Embryonic facial prominence (tissue), 1 donor: ENCODE measurements around the gene SAFB2.

ENCODE experiments used
- DNase-seq: peaks from one replicate; pipeline ENCODE4 v3.0.0-alpha.2; 2016; ENCODE audit errors: extremely low spot score

The SAFB2 gene

GRCh38 chr19:5622465-5623396, at the start of gene SAFB2, which contains the start of gene SAFB:
Gene SAFB2, minus strand, starts transcription at chr19:5622776. Its CDS starts 61 bp downstream, at chr19:5622715.
Gene SAFB, plus strand, starts transcription at chr19:5623083. Its CDS starts 123 bp downstream, at chr19:5623206.
- peak; percentile 98 for DNase-seq

- no peak for DNase-seq
These were observed 49.0 kb upstream of the SAFB2 start for GRCh38 chr19:5671600-5671999.

- DNase-seq, result no peak
These were observed 46.6 kb upstream of the SAFB2 start for GRCh38 chr19:5669212-5669611.

- no peak for DNase-seq
These were observed 45.2 kb upstream of the SAFB2 start for GRCh38 chr19:5667751-5668271.

- DNase-seq, result no peak
These were observed 44.5 kb upstream of the SAFB2 start for GRCh38 chr19:5666921-5667610.

GRCh38 chr19:5665781-5666513, 43.4 kb upstream of the SAFB2 start:
- no peak for DNase-seq

- no peak for DNase-seq
These were observed 41.9 kb upstream of the SAFB2 start for GRCh38 chr19:5664515-5664914.

- no peak for DNase-seq
These were observed 41.3 kb upstream of the SAFB2 start for GRCh38 chr19:5663904-5664303.

GRCh38 chr19:5661483-5661882, 38.9 kb upstream of the SAFB2 start:
- no peak for DNase-seq

GRCh38 chr19:5655412-5655811, 32.8 kb upstream of the SAFB2 start:
- no peak for DNase-seq

GRCh38 chr19:5654931-5655330, 32.4 kb upstream of the SAFB2 start:
- DNase-seq, result no peak

GRCh38 chr19:5652261-5652660, 29.7 kb upstream of the SAFB2 start:
- DNase-seq, result no peak

- no peak for DNase-seq
These were observed 28.8 kb upstream of the SAFB2 start for GRCh38 chr19:5651361-5651760.

GRCh38 chr19:5648464-5648863, 25.9 kb upstream of the SAFB2 start:
- DNase-seq, result no peak

GRCh38 chr19:5646703-5647102, 24.1 kb upstream of the SAFB2 start:
- DNase-seq, result no peak

- DNase-seq, result no peak
These were observed 22.8 kb upstream of the SAFB2 start for GRCh38 chr19:5645409-5645808.

GRCh38 chr19:5644037-5644436, 21.5 kb upstream of the SAFB2 start:
- no peak for DNase-seq

- DNase-seq, result no peak
These were observed 20.5 kb upstream of the SAFB2 start for GRCh38 chr19:5643060-5643459.

- DNase-seq, result no peak
These were observed 19.6 kb upstream of the SAFB2 start for GRCh38 chr19:5642204-5642603.

GRCh38 chr19:5641171-5641570, 18.6 kb upstream of the SAFB2 start:
- no peak for DNase-seq

- DNase-seq, result no peak
These were observed 15.4 kb upstream of the SAFB2 start for GRCh38 chr19:5637971-5638370.

- no peak for DNase-seq
These were observed 12.9 kb upstream of the SAFB2 start for GRCh38 chr19:5635427-5635826.
